NCI-H2081 treated with DMSO at 0.1 percent for 48 hours (cell line): Measurements from ENCODE around the gene ST3GAL3.

Experiments used
- DNase-seq: peaks from one replicate; lab custom pipeline; 2025; lab: John Stamatoyannopoulos, UW

ST3GAL3 gene

DNA sequence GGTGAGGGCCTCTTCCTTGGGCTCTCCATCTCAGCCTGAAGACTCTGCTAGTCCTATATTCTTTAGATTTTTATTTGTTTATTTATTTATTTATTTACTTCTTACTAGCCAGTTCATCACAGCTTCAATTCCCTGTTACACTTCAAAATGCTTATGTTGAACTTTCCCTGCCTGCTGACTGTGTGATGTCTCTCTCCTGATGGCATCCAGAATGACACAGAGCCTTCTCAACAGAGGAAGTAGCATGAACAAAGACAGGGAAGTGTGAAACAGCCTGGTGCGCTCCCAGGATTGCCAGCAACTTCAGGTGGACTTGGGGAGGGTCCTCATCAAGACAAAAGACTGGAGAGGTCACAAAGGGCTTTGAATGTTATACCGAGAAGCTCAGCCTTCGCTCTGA, 235.1 kb downstream of the ST3GAL3 start:
- DNase-seq: no peak

DNA sequence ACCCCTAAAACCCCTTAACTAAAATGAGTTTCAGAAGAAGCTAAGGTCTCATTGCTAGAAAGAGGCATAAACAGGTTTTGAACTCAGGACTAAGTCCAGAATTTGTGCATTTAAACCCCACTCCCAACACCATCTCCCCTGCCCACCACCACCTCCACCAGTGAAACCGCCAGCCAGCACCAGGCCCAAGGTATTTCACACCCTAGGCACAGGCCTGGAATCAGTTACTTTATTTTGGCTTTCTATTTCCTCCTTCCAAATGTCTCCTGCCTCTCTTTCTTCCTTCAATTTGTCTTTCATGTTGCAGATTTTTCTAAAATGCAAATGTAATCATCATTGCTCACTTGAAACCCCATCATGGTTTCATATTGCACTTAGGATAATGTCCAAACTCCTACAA, 237.5 kb downstream of the ST3GAL3 start:
- DNase-seq: no peak

DNA sequence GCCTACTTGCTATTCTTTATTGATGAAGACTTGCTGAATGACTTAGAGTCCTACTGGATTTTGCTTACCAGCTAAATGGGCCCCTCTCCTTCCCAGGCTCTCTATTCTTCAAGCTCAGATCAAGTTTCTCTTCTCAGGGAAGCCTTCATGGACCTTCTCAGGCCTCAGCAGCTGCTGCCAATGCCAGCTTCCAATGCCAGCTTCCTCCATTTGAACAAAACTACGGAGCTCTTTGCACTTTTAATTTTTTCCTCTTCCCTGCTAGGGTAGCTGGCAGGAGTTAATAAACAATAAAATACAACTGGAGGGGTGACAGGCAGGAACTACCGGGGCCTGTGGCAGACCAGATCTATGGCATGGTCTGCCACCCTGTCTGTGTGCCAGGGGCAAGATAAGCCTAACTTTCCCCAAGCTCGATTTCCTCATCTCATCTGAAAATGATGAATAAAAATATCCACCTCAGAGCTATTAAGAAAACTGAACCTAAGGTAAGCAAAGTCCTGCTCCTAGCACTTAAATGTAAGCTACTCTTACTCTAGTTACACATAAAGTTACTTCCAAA, 238.4 kb downstream of the ST3GAL3 start:
- DNase-seq: no peak

DNA sequence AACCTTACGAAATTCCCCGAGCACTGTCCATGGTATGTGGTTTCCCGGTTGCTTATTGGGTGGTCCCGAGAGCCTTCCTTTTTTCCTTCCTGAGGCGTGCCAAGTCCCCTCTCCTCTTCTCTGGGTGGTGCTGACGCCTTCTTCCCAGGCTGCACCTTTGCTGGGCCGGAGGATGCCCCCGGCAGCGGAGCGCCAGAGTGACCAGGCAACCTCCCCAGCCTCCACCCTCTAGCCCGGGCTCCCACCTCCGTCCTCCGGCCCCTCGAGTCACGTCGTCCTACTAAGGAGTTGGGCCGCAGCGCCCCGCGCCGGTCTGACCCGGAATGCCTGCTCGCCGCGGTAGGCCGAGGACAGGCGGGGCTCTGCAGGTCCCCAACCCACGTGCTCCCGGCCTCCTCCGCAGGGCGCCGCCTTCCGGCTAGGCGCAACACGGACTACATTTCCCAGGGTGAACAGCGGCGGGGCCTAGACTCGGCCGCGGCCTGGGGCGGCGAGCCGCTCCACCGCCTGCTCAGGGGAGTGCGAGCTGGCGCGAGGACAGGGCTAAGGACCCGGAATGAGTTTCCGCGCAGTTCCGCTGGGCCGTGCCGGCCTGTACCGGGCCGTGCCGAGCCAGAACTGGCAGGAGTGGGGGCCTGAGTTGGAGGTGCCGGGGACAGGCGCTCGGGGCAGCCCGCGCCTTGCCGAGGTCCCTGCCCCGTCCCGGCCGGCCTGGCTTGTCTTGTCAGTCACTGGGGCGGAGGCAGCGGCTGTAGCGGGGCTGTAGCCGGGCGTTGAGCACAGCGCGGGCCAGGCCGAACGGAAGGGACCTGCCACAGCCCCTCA, 239.1 kb downstream of the ST3GAL3 start, which contains the start of gene IPO13:
IPO13 (plus strand) TSS at position 715 of the 825 bp plus-strand sequence. CDS start 651 bp downstream, outside the sequence.
- DNase-seq: peak; percentile 79

DNA sequence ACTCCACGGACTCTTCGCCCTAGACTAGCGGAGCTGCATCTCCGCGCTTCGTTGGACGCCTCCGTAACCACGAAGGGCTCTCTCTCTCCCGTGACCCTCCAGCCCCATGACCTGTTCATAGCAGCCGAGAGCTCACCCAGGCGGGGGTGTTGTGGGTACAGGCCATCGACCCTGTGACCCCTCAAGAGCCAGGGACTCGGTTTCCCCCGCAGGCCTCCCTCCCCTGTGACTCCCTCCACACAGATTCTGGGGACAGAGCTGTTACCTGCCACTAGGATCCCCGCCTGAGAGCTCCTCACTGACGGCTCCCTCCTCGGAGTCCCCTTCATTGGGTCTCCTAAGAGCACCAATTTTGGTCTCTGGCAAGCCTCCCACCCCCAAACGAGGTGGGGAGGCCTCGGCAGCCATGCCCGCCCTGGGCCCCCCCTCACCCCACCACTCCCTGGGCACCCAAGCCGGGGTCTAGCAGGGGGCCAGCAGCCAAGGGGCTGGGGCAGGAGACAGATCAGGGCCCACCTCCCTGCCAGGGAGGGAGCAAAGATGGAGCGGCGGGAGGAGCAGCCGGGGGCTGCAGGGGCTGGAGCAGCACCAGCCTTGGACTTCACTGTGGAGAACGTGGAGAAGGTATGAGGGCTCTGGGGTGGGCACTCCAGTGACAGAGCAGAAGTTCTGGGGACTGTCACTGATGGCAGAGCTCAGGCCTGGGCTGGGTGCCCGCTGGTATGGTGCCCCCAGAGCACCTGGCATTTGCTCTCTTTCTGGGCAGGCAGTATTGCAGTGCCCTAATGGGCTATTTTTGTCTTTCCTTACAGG, 239.9 kb downstream of the ST3GAL3 start:
- no peak for DNase-seq

DNA sequence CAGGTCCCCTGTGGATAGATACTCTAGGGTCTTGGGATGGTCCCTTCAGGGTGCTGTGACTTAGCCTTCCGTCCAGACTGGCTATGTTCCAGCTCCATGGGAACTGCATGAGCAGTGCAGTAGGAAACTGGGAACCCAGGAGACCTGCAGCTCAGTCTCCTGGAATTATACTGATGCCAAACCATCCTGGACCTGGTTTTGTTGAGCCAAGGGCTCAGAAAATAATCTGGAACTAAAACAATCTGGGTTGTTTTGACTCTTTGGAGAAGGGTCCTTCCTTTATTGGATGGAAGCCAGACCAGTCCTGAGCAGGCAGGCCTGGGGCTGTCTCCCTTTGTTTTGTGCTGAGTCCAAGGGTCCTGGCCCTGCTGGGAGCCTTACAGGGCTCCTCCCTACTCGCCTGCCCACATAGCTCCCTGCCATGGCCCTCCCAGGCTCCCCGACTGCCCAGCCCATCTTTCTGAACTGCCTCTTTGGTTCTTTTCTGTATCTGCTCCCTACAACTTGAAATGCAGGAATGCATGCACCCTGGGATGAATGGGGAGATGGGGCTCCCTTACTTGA, 240.6 kb downstream of the ST3GAL3 start:
- no peak for DNase-seq

DNA sequence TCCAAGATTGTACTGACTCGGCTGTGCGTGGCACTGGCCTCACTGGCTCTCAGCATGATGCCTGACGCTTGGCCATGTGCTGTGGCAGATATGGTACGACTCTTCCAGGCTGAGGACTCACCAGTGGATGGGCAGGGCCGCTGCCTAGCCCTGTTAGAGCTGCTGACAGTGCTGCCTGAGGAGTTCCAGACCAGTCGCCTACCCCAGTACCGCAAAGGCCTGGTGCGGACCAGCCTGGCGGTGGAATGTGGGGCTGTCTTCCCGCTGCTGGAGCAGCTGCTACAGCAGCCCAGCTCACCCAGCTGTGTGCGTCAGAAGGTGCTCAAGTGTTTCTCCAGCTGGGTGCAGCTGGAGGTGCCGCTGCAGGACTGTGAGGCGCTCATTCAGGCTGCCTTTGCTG, 242.3 kb downstream of the ST3GAL3 start:
- DNase-seq: no peak

DNA sequence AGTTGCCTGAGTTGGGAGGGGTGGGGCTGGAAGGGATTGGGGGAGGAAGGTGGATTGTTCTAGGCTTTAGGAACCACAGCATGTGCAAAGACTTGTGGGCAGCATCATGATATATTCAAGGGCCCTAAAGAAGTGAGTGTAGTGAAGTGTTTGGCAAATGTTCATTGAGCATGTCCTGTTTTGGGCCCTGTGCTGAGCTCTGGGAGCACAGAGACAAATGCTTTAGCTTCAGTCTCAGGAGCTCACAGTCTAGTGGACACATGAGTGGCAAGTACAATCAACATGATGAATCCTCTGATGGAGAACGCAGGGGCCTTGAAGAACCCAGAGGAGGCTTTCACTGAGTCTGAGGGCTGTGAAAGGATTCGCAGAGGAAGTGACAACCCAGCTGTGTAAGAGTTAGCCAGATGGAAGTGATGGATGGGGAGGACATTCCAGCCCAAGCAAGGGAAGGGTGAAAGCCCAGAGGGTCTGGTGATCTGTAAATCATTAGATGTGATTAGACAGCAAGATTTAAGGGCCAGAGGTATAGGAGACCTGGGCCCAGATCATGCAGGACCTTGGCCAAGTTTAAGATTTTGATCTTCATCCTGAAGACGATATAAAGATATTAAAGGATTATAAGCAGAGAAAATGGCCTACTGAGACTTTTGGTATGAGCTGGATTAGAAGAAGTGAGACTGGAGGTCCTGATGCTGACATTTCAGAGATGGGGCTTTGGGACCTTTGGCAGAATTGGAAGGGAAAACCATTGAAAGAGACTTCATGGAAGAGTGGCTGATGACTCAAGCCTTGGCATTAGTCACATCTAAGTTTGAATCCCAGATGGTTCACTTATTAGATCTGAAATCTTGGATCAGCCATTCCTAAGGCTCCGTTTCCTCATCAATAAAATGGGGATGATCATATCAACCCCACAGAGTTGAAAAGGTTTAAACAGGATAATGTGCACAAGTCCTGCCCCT, 244.0 kb downstream of the ST3GAL3 start:
- no peak for DNase-seq

DNA sequence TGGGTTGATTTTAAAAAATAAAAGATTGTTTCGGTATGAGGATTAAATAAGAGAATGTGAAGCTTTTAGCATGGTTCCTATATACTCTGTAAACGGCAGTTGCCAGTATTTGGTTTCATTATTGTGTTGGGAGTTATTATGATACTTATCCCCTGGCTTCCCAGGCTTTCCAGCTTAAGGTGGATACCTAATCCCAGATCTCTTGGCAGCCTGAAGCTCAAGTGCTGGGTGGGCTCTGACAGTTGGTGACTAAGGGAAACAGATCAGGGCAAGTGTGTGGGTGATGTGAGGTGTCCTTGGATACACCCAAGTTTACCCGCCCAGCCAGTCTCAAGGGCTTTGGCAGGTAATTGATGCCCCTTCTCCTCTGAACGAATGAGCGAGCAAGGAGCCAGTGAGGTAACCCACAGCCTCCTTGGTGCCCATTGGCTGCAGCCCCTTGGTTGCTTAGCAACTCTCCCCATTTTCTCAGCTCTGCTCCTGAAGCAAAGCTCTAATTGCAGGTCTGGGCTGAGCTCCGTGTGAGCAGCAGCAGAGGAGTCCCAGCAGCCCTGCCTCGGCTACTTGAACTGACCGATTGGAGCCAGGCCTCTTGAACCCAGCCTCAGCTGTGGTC, 245.5 kb downstream of the ST3GAL3 start:
- no peak for DNase-seq

DNA sequence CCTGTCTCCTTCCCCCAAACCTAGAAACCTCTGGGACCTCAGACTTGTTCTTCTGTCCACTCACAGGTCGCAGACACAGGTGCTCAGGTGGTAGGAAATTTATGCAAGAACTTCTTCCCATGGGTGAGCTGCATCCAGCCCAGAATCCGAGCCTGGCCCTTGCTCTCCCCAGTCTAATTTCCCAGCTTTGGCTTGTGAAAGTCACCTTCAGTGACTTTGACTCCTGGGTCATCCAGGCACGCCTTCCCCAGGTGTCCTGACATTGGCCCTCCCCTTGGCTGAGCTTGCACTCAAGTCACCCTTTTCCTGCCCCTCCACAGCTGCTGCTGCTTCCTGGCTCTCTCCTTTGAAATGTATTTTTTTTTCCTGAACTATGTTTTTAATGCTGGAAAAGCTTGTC, 246.0 kb downstream of the ST3GAL3 start:
- no peak for DNase-seq

DNA sequence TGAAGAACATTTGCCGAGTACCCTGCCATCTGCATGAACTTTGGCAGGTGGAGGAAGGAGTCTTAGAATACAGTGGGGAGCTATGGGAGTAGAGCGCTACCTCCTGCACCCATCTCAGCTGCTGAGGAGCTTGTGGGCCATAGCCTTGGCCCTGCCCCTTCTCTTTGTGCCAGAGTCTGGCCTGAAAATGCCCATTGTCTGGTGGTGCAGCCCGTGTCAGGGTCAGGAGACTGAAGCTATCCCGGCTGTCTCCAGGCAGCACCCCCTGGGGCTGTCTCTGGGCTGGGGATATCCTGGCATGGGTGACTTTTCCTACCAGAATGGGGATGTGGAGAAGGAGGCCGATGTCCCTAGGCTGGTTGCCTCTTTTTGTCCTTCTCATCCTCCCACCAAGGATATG, 246.7 kb downstream of the ST3GAL3 start:
- DNase-seq: no peak

DNA sequence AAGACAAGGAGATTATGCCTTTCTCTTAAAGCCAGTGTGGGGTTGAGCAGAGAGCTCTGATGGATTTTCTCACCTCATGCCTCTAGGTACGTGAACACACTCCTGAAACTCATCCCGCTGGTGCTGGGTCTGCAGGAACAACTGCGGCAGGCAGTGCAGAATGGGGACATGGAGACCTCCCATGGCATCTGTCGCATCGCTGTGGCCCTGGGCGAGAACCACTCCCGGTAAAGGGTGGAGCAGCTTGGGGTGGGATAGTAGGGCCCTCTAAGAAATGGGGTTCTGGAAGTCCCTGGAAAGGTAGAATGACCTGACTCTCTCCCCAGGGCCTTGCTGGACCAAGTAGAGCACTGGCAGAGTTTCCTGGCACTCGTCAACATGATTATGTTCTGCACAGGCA, 248.9 kb downstream of the ST3GAL3 start:
- DNase-seq: no peak

DNA sequence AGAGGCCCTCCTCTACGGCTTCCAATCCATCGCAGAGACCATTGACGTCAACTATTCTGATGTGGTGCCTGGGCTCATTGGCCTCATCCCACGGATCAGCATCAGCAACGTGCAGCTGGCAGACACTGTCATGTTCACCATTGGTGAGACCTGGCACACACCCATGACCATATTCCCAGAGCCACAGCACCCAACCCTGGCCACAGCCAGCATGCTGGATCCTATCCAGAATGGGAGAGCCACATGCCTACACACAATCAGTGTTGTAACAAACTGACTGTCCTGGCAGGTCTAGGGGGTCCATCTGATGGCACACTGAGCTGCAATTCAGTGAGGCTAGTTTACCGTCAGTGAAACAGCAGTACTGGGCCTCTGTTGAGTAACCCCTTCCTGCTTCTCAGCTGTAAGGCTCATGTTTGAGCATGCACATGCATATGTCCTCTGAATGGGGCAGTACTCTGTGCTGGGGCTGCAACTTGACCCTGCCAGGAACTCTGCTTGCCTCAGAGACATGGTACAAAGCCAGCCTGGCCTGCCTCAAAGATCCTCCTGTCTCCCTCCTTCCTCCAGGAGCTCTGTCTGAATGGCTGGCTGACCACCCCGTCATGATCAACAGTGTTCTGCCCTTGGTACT, 250.2 kb downstream of the ST3GAL3 start:
- DNase-seq: no peak

DNA sequence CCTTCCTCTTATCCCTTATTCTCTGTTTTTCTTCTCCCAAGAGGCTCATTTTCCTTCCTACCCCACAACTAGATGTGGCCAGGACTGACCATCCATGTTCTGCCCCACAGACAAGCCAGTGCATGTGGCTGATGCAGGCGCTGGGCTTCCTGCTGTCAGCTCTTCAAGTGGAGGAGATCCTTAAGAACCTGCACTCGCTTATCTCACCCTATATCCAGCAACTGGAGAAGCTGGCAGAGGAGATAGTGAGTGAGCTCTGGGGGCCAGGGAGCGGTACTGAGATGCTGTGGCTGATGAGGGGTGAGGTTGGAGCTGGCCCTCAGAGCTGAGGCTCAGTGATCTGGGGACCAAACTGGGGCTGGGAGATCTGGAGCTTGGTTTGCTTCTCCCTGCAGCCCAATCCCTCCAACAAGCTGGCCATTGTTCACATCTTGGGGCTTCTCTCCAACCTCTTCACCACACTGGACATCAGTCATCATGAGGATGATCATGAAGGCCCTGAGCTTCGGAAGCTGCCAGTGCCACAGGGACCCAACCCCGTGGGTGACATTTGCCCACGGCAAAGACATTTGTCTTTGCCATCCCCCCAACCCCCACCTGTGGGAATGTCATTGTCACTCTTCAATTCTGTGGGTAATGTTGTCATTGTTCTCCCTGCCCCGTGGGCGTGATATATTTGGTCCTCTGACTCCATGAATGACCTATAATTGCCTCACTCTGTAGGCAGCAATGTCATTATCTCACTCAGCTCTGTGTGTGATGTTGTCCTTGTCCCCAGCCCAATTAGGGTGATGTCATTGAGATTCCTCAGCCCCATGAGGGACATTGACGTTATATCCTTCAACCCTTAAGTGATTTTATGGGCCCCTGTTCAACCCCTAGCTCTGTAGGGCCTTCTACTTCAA, 251.3 kb downstream of the ST3GAL3 start:
- DNase-seq: no peak

DNA sequence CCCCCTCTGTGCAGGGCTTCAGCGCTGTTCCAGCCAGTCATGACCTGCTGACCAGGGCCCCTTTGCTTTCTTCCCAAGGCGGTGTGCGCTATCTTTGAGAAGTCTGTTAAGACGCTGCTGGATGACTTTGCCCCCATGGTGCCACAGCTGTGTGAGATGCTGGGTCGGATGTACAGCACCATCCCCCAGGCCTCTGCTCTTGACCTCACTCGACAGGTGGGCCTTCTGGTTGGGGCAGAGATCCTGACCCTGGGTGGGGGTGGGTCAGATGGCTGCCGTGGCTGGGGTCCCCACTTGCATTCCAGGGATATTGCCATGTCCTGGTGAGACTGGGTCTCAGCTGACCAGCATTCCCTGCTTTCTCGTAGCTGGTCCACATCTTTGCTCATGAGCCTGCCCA, 253.5 kb downstream of the ST3GAL3 start:
- DNase-seq: no peak

DNA sequence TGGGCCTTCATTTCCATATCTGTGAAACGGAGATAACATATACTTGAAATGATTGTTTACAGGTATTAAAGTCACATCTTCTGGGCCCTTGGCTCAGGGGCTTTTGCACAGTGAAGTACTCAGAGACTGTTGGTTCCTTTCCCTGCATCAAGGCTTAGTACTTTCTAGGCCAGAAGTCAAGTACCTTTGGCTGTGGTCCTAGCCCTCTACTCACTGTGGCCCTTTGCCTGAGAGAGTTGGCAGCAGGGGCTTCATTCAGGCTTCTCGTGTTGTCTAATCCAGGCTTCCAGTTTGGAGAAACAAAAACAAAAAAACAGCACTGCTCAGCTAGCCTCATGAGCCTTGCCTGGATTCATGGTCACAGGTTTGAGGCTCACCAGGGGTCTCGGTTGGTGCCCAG, 254.4 kb downstream of the ST3GAL3 start:
- DNase-seq: no peak

DNA sequence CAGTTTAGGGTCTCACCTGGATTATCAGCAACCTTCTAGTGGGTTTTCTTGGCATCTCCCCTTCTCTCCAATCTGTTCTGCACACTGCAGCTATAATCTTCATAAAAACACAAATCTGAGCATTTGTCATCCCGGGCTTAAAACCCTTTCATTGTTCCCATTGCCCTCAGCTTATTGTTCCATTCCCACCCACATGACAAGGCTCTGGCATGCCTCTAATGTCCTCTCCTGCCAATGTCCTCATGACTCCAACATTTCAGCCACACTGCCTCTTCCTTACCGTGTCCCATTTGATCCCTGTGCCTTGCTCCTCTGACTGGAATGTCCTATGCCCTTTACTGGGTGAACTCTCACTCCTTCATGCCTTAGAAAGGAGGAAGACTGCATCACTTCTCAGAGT, 255.0 kb downstream of the ST3GAL3 start:
- DNase-seq: no peak

DNA sequence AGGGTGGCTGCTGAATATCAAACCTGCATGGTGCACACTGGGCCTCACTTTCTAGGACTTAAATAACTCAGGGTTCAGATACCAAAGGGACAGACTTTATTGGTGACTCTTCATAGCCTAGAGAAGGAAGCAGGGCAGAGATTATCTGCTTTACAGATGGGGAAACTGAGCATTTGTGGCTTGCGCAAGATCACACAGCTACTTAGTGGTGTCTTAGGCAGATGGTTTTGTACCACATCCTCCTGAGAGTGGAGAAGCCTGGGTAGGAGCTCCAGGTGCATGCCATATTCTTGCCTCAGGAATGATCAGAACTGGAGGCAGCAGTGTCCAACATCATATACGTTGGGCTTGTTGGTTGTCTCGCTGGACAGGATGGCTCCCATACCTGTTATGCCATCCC, 255.7 kb downstream of the ST3GAL3 start:
- DNase-seq: no peak

DNA sequence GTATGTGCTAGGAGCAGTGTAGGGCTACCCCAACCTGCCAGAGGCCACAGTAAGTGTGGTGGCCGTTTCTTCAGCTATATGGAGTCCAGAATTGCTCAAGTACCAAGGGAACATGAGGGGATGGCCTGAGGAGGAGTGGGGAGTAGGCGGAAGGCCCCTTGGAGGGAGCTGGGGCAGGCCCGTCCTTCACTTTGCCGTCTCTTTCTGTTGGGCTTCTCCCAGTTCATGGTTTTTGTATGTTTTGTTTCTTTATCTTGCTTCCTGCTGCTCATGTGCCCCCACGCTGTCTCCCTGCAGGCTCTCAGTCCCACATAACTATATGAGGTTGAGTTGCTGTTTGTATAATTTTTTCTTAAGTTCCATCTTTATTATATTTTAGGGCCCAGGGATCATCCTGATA, 256.6 kb downstream of the ST3GAL3 start:
- no peak for DNase-seq
